Activated naive CD4-positive, alpha-beta T cell treated with anti-CD3 and anti-CD28 coated beads, Interleukin-2, amount 50 U/mL, for 24 hours (primary cell): Measurements from ENCODE around the gene PTPRD.

Source experiments
- H3K27ac Mint-ChIP-seq: one replicate; pipeline ENCODE4 v1.8.0; 2021; ENCODE audit warnings: mild to moderate bottlenecking, mixed read lengths
- H3K27me3 Mint-ChIP-seq: one replicate; pipeline ENCODE4 v1.8.0; 2021; ENCODE audit warnings: mixed read lengths
- H3K36me3 Mint-ChIP-seq: one replicate; pipeline ENCODE4 v1.8.0; 2021; ENCODE audit warnings: mixed read lengths
- H3K4me1 Mint-ChIP-seq: one replicate; pipeline ENCODE4 v1.8.0; 2021; ENCODE audit warnings: mixed read lengths
- H3K4me3 Mint-ChIP-seq: one replicate; pipeline ENCODE4 v1.8.0; 2021; ENCODE audit warnings: mild to moderate bottlenecking, mixed read lengths
- H3K9me3 Mint-ChIP-seq: one replicate; pipeline ENCODE4 v1.8.0; 2021; ENCODE audit warnings: mixed read lengths

Gene PTPRD

DNA sequence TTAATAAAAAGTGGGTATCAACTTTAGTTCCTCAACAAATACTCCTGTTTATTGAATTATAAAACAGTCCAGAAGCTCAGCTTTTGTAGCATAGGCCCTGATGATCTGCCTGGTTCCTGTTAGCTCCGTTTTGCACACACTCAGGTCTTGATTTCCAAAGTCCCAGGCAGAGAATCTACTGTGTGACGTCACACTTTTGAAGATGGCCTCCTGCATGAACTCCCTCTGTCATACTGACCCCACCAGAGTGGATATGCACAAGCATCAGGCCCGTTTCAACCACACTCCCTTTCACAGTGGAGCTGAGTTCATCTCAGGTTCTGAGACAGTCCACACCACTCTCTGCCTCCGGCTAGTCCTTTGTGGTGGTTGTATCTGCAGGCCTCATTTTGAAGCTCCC, 353.1 kb downstream of the PTPRD start:
- Mint-ChIP-seq H3K27me3 (no peaks in the 10 kb centered on the region), H3K9me3 (peaks cover 12% of the 10 kb centered on the region), H3K4me3 (no peak overlapping the region), H3K27ac (no peak overlapping the region), H3K36me3 (no peaks in the 10 kb centered on the region), H3K4me1 (no peaks in the 10 kb centered on the region)

DNA sequence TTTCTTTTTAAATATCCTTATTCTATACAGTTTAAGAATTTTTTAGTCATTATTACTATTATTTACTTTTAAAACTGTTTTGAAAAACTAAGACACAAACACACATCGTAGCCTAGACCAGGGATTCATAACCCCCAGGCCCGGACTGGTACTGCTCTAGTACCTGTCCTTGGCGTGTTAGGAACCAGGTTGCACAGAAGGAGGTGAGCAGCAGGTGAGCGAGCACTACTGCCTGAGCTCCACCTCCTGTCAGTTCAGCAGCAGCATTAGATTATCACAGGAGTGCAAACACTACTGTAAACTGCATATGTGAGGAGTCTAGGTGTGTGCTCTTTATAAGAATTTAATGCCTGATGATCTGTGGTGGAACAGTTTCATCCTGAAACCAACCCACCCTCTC, 357.0 kb downstream of the PTPRD start:
- Mint-ChIP-seq H3K36me3 (no peaks in the 10 kb centered on the region), H3K27ac (no peak overlapping the region), H3K4me1 (no peaks in the 10 kb centered on the region), H3K4me3 (no peak overlapping the region), H3K9me3 (peaks cover 6% of the 10 kb centered on the region), H3K27me3 (no peaks in the 10 kb centered on the region)

DNA sequence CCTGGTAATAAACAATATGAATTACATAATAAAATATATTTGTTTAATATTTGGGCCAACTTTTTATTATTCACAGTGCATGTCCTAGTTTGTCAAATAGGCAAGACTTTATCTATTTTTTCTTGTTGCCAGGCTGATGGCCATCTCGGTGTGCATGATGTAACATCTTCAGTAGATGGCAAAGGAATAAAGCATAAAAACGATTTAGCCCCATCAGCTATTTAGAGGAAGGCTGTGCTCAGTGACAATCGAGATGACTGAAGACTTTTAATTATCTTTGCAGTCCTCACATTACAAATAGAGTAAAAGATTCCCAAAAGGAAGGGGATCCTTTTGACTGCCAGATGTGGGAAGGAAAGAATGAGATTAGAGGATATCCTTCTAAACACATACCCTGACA, 358.5 kb downstream of the PTPRD start:
- H3K4me1 Mint-ChIP-seq, result no peaks in the 10 kb centered on the region

GRCh38 chr9:10253341-10253740, 359.5 kb downstream of the PTPRD start:
- no peaks in the 10 kb centered on the region for H3K4me1 Mint-ChIP-seq

More for the DNA sequence above, 358.5 kb downstream of the PTPRD start:
- H3K4me3 Mint-ChIP-seq, result no peak overlapping the region
- no peaks in the 10 kb centered on the region for H3K36me3 Mint-ChIP-seq
- no peaks in the 10 kb centered on the region for H3K27me3 Mint-ChIP-seq
- no peak overlapping the region for H3K27ac Mint-ChIP-seq
- H3K9me3 Mint-ChIP-seq, result peaks cover 6% of the 10 kb centered on the region

DNA sequence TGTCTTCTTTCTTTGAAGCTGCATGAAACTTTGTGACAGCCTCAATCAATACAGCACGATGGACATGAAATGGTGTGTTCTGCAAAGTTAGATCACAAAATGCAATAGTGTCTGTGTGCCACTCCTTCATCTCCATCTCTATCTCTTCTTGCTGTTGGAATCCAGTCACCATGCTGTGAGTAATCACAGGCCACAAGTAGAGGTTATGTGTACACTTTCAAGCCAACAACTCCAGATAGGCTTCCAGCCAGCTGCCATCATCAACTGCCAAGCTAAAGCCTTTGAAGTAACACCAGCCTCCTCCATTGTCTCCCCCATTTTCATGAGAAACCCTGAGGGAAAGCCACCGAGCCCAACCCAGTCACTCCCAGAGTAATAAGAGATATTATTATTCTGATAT, 360.6 kb downstream of the PTPRD start:
- H3K27me3 Mint-ChIP-seq, result no peaks in the 10 kb centered on the region
- H3K9me3 Mint-ChIP-seq, result peaks cover under 1% of the 10 kb centered on the region
- no peaks in the 10 kb centered on the region for H3K4me1 Mint-ChIP-seq
- no peaks in the 10 kb centered on the region for H3K36me3 Mint-ChIP-seq
- H3K27ac Mint-ChIP-seq, result no peak overlapping the region
- no peak overlapping the region for H3K4me3 Mint-ChIP-seq

More at GRCh38 chr9:10253341-10253740, 359.5 kb downstream of the PTPRD start:
- H3K27me3 Mint-ChIP-seq, result no peaks in the 10 kb centered on the region
- no peak overlapping the region for H3K4me3 Mint-ChIP-seq
- H3K36me3 Mint-ChIP-seq, result no peaks in the 10 kb centered on the region
- no peak overlapping the region for H3K27ac Mint-ChIP-seq
- H3K9me3 Mint-ChIP-seq, result peaks cover 6% of the 10 kb centered on the region

- H3K4me3 Mint-ChIP-seq, result no peak overlapping the region
- no peaks in the 10 kb centered on the region for H3K9me3 Mint-ChIP-seq
- no peaks in the 10 kb centered on the region for H3K27me3 Mint-ChIP-seq
- H3K36me3 Mint-ChIP-seq, result no peaks in the 10 kb centered on the region
- no peak overlapping the region for H3K27ac Mint-ChIP-seq
- no peaks in the 10 kb centered on the region for H3K4me1 Mint-ChIP-seq
These were observed 361.3 kb downstream of the PTPRD start for GRCh38 chr9:10251490-10251889.

DNA sequence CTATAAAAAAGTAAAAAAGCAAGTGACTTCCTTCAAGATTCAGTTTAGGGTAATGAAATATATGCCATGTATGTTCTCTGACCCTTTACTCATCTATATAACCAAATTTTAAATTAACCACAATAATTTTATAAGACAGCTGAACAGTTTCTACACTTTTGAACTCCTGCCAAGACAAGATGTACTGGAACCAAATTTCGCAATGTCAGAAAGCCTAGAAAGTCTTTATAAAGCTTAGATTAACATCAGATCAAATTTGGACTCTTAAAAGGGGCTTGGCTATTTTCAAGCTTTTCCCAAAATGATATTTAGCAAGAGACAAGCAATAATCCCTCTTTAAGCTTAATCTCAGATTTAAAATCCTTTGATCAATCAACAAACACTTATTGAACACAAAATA, 362.6 kb downstream of the PTPRD start:
- H3K27ac Mint-ChIP-seq, result no peak overlapping the region
- H3K4me3 Mint-ChIP-seq, result no peak overlapping the region
- H3K27me3 Mint-ChIP-seq, result no peaks in the 10 kb centered on the region
- H3K4me1 Mint-ChIP-seq, result no peaks in the 10 kb centered on the region
- no peaks in the 10 kb centered on the region for H3K36me3 Mint-ChIP-seq
- H3K9me3 Mint-ChIP-seq, result no peaks in the 10 kb centered on the region

- Mint-ChIP-seq H3K36me3 (no peaks in the 10 kb centered on the region), H3K4me3 (no peak overlapping the region), H3K4me1 (no peaks in the 10 kb centered on the region), H3K27ac (no peak overlapping the region), H3K27me3 (no peaks in the 10 kb centered on the region), H3K9me3 (no peaks in the 10 kb centered on the region)
These were observed 363.9 kb downstream of the PTPRD start for GRCh38 chr9:10248890-10249289.

GRCh38 chr9:10242255-10242654, 370.5 kb downstream of the PTPRD start:
- Mint-ChIP-seq H3K4me3 (no peak overlapping the region), H3K36me3 (no peaks in the 10 kb centered on the region), H3K27ac (no peak overlapping the region), H3K27me3 (no peaks in the 10 kb centered on the region), H3K4me1 (no peaks in the 10 kb centered on the region), H3K9me3 (no peaks in the 10 kb centered on the region)

GRCh38 chr9:10238087-10238486, 374.7 kb downstream of the PTPRD start:
- Mint-ChIP-seq H3K9me3 (no peaks in the 10 kb centered on the region), H3K4me3 (no peak overlapping the region), H3K36me3 (no peaks in the 10 kb centered on the region), H3K27me3 (no peaks in the 10 kb centered on the region), H3K4me1 (no peaks in the 10 kb centered on the region), H3K27ac (no peak overlapping the region)

- Mint-ChIP-seq H3K27me3 (no peaks in the 10 kb centered on the region), H3K36me3 (no peaks in the 10 kb centered on the region), H3K27ac (no peak overlapping the region), H3K4me1 (no peaks in the 10 kb centered on the region), H3K9me3 (no peaks in the 10 kb centered on the region), H3K4me3 (no peak overlapping the region)
These were observed 375.2 kb downstream of the PTPRD start for GRCh38 chr9:10237584-10237983.

DNA sequence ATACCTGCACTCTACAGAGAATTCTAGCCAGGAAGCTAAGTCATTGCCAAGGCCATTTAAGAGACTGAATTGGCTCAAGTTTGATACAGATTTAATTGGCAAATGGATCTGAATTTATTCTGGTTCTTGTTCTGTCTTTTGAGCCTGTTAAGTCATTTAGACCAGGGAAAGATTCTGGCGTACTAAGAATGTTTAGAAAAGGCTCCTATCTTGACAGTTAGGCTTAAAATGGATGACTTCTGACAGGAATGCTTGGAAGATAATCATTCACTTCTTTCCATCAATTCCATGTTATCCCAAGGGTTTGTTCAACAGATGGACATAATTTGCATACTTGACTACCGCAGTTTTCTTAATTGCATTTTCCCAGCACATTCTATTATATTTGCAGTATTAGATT, 376.6 kb downstream of the PTPRD start:
- H3K4me1 Mint-ChIP-seq, result no peaks in the 10 kb centered on the region
- H3K4me3 Mint-ChIP-seq, result no peak overlapping the region
- H3K9me3 Mint-ChIP-seq, result no peaks in the 10 kb centered on the region
- no peaks in the 10 kb centered on the region for H3K36me3 Mint-ChIP-seq
- no peak overlapping the region for H3K27ac Mint-ChIP-seq
- H3K27me3 Mint-ChIP-seq, result no peaks in the 10 kb centered on the region

DNA sequence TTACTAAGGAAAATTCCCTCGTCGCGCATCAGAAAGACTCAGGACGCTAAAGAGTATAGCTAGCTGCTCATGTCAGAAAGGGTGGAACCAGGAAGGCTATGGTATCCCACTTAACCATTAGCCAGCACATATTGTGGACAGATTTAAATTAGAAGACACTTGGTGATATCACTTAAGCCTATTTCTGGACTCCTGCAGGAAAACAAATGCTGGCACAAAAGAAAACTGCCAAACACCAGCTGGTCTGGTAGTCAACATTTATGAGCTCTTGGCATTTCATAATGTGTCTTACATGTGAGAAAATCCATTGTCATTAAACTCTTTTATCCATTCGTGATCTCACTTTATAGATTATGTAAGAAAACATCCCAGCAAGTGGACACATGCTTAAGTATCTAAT, 377.4 kb downstream of the PTPRD start:
- Mint-ChIP-seq H3K4me3 (no peak overlapping the region), H3K27me3 (no peaks in the 10 kb centered on the region), H3K9me3 (no peaks in the 10 kb centered on the region), H3K4me1 (no peaks in the 10 kb centered on the region), H3K27ac (no peak overlapping the region), H3K36me3 (no peaks in the 10 kb centered on the region)

GRCh38 chr9:10232352-10232930, 380.4 kb downstream of the PTPRD start:
- H3K27me3 Mint-ChIP-seq, result no peaks in the 10 kb centered on the region
- H3K27ac Mint-ChIP-seq, result no peak overlapping the region
- H3K36me3 Mint-ChIP-seq, result no peaks in the 10 kb centered on the region
- H3K9me3 Mint-ChIP-seq, result no peaks in the 10 kb centered on the region
- H3K4me1 Mint-ChIP-seq, result no peaks in the 10 kb centered on the region
- no peak overlapping the region for H3K4me3 Mint-ChIP-seq

DNA sequence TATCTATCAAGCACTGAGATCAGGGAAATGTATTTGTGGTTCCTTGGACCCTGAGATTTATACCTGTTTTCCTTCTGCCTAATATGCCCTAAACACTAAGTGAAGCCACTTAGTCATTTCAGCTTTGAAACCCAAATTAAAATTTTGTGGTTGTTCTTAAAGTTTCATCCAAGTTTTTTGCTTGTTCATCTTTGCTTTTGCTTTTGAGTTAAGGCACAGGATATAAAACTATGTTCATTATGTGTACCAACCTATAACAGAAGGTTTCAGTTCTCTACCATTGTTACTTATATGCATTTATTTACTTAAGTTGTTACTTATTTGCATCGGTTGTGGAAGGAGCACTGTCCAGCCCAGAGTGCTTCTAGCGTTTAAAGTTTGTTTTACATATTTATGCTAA, 382.3 kb downstream of the PTPRD start:
- Mint-ChIP-seq H3K9me3 (no peaks in the 10 kb centered on the region), H3K36me3 (no peaks in the 10 kb centered on the region), H3K27me3 (no peaks in the 10 kb centered on the region), H3K27ac (no peak overlapping the region), H3K4me1 (no peaks in the 10 kb centered on the region), H3K4me3 (no peak overlapping the region)

DNA sequence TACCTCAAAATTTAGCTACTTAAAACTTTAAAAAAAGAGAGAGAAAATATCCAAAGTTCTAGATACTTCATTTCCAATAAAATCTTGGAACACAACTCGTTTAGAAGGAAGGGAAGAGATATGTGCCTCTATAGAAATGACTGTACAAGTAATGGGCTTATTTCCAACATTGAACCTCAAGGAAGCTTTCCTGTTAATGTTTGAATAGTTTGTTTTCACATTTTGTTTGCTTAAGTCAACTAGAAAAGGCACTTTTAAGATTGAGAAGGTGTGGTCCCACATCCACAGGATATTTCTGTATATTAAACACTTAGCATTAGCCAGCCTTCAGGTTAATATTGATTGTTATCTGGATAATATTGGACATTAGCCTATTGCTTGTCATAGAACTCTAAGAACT, 384.7 kb downstream of the PTPRD start:
- Mint-ChIP-seq H3K4me1 (no peaks in the 10 kb centered on the region), H3K4me3 (no peak overlapping the region), H3K36me3 (no peaks in the 10 kb centered on the region)

DNA sequence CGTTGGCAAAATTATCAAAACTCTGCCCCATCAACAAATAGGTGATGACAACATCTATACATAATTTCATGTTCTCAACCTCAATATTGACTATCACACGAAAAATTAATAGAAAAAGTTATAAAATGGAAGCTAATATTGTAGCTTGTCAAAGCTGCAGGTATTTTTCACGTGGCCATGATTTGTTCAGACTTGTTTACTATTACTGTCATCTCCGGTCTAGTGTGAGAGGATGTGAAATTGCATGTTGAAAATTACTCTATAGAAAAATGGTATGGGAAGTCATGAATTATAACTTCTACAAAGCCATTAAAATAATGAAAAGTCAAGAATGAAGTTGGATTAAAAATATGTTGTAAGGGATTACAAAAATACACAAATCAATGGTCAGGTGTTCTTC, 385.8 kb downstream of the PTPRD start:
- H3K27me3 Mint-ChIP-seq, result no peaks in the 10 kb centered on the region
- H3K36me3 Mint-ChIP-seq, result no peaks in the 10 kb centered on the region

More for the DNA sequence above, 384.7 kb downstream of the PTPRD start:
- no peaks in the 10 kb centered on the region for H3K27me3 Mint-ChIP-seq
- H3K27ac Mint-ChIP-seq, result no peak overlapping the region
- H3K9me3 Mint-ChIP-seq, result no peaks in the 10 kb centered on the region

More for the DNA sequence above, 385.8 kb downstream of the PTPRD start:
- no peaks in the 10 kb centered on the region for H3K4me1 Mint-ChIP-seq
- no peaks in the 10 kb centered on the region for H3K9me3 Mint-ChIP-seq
- H3K27ac Mint-ChIP-seq, result no peak overlapping the region
- no peak overlapping the region for H3K4me3 Mint-ChIP-seq
